A204.1 (cell line): ENCODE data around the gene NAT16.
"Not testable (repeated sequence)": the region's sequence is repeated elsewhere in the genome, so short reads cannot be mapped to it uniquely, and the experiment has no call there.

Source experiments
- FAIRE-seq: peaks from 2 replicates; lab custom pipeline; 2012; peaks lifted over from hg19 to GRCh38; lab: Jason Lieb, UNC

The NAT16 gene

GRCh38 chr7:101125989-101126650, 54.0 kb downstream of the NAT16 start:
- FAIRE-seq, result no peak

GRCh38 chr7:101124376-101125056, 55.6 kb downstream of the NAT16 start:
- no peak for FAIRE-seq

DNA sequence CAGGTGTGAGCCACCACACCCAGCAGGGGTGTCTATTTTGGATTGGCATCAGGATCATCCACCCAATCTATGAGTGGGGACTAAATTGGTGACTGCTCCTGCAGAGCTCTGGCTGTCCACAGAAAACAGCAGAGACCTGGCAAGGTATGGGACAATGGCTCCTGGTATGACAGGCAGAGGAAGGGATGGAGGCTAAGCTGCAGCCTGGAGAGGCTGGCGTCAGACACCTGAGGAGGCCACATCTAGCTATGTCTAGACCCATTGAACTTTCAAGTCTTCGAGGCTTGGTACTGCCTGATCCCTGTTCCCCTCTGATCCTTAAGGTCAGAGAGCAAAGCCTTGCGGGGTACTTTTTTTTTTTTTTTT, 56.4 kb downstream of the NAT16 start:
- no peak for FAIRE-seq

GRCh38 chr7:101122933-101123702, 57.0 kb downstream of the NAT16 start:
- FAIRE-seq, result no peak

DNA sequence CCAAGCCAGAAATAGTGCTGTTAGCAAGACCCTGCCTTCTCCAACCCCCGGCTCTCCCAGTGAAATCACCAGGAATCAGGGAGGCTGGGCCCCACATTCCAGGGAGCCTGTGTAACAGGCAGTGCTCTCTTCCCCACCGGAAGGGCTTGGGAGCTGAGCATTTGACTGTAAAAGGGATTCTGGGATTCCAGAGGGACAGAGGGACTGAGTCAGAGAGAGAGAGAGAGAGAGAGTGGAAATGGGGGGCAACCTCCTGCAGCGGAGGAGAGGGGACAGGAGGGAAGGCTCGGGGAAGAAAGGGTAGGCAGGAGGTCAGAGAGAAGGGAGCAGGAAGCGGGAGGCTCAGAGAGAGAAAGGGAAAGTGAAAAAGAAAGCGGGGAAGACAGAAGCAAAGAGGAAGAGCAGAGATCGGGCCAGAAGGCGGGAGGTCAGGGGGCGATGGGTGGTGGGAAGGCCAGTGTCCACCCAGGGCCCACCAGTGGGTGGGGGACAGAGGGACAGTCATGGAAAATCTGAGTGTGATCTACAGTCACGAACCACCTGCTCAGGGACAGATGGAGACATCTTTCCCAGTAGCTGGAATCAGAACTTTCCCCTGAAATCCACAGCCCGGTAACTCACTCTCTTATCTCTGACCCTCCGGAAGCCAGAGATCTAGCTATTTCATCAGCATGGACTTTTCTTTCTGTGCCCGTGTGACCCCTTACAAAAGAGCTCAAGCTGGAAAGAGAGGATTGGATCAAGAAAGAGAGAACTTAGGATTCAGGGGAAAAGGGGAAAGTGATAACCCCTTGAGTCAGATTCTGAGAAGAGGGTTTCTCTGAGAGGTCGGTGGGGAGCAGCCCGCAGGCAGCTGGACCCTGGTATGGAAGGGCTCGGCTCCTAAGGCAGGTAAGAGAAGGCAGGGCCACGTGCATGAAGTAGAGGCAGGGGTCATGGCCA, 57.8 kb downstream of the NAT16 start:
- peak; percentile 94 for FAIRE-seq

DNA sequence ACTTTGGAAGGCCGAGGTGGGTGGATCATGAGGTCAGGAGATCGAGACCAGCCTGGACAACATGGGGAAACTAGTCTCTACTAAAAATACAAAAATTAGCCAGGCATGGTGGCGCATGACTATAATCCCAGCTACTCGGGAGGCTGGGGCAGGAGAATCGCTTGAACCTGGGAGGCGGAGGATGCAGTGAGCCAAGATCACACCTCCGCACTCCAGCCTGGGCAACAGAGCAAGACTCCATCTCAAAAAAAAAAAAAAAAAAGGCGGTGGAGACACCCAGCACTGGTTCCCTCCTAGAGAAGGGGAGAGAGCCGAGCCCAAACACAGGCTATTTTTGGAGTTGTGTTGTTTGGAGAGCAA, 58.5 kb downstream of the NAT16 start:
- not testable (repeated sequence) for FAIRE-seq
